ENCODE data around the gene HSFX4. TPM values are rescaled to one million over a fixed set of nuclear protein-coding genes. Genes with fewer than 3 reads are reported as not detected.
"Not testable (repeated sequence)": the region's sequence is repeated elsewhere in the genome, so short reads cannot be mapped to it uniquely, and the experiment has no call there.

The HSFX4 gene
- total RNA-seq, 2 experiments from 2014 or later: not detected

DNA sequence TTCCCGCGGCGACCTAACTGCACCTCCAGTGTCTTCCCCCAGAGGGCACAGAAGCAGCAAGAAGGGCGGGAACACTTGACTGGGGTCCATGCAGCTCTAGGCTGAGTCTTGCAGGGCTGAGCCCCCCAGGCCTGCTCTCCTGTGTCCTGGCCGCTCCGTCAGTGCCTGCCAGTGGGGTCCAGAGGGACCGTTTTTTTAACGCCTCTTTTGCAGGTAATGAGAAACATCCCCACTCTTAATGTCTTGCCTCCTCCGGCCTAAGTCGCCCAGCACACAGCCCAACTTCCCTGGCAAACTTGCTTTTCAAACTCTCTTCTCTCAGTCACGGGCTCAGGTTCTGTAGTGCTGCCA, 11.3 kb downstream of the HSFX4 start:
- H3K4me1 Mint-ChIP-seq; DNase-seq; ATAC-seq (ENCODE audit: low read depth); H3K36me3 Mint-ChIP-seq; H3K27me3 Mint-ChIP-seq; H3K9me3 Mint-ChIP-seq: not testable (repeated sequence)
- POLR2A ChIA-PET: interaction anchor here (0.9 to 3.0 kb wide), 2 partner anchors 401 to 437 kb away, joined by 3 to 19 read pairs; partner anchors contain the start of gene EOLA1
- Mint-ChIP-seq H3K27ac (peak overlapping the region; percentile 97), H3K4me3 (peak overlapping the region; percentile 90)

DNA sequence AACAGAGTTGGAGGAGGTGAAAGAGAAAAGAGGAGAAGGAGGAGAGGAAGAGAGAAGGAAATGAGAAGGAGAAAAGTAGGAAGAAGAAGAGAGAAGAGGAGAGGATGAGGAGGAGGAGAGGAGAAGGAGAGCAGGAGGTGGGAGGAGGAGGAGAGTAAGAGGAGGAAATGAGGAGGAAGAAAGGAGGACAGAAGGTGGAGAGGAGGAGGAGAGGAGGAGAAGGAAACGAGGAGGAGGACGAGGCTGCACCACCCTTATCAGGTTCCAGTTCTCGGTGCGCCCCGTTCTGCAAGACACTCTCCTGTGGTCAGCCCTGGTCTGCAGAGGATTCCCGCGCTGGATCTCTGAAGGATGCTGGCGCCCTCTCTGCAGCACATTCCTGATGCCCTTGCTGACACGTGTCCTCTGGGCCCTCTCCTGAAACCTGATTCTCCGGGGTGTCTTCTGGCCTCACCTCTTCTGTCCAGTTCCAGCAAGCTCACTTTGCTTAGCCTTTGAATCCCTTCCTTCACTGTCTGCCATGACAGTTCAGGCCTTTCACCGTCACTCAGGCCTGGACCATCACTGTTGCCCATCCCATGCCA, 15.8 kb downstream of the HSFX4 start:
- H3K27ac Mint-ChIP-seq; H3K36me3 Mint-ChIP-seq; H3K9me3 Mint-ChIP-seq; ATAC-seq (ENCODE audit: low read depth); POLR2A ChIA-PET; DNase-seq; H3K4me1 Mint-ChIP-seq; H3K4me3 Mint-ChIP-seq; H3K27me3 Mint-ChIP-seq: not testable (repeated sequence)

DNA sequence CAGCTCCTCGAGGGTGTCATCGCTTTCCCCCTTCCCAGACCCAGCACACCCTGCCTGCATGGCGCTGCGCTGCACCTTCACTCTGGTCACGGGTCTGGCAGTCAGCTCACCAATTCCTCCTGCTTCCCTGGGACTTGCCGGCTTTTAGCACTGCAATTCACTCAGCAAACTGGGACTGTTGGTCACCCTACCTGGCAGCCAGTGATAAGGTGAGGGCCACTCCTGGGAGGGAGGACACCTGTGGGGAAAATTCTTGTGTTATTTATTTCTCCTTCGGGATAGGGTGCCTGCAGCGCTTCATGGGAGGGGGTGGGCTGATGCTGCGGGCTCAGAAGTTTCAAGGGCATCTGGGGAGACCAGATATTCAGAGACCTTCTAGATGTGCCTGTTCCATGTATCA, 16.4 kb downstream of the HSFX4 start:
- POLR2A ChIA-PET; H3K36me3 Mint-ChIP-seq; H3K4me1 Mint-ChIP-seq; H3K9me3 Mint-ChIP-seq; ATAC-seq (ENCODE audit: low read depth); H3K4me3 Mint-ChIP-seq; DNase-seq; H3K27me3 Mint-ChIP-seq; H3K27ac Mint-ChIP-seq: not testable (repeated sequence)

DNA sequence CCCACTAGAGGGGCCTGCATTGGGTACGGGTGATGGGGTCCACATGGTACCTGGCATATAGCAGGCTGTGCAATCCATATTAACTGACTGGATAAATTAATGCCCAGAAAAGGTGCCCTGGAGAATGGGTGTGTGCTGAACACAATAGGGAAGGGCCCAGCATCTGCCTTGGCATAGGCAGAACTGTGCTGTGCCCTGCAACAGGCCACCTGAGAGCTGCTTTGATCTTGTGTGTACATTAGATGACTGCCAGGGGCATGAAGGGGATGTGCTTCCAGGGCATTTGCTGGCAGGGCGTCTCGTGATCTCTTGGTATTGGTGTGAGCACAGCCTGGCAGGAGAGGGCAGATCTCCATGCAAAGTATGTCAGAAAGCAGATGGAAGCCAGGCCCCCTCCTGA, 17.6 kb downstream of the HSFX4 start:
- POLR2A ChIA-PET; DNase-seq; ATAC-seq (ENCODE audit: low read depth); H3K4me3 Mint-ChIP-seq; H3K4me1 Mint-ChIP-seq; H3K27ac Mint-ChIP-seq; H3K27me3 Mint-ChIP-seq; H3K36me3 Mint-ChIP-seq; H3K9me3 Mint-ChIP-seq: not testable (repeated sequence)

DNA sequence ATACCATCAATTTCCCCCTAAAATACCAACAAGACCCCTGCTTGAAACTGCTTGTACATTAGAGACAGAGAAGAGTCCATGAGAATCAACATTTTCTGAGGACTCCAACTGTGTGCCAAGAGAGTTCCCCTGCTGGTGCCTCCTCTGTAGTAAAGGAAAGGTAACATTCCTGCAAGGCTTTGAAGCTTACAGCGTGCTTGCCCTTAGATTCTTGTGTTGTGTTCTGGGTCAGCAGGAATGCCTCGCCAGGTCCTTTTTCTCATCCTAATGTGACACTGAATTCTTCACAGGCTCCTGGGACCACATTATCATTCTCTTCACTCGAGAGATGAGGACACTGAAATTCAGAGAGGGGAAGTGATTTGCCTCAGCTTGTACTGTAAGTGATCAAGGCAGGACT, 18.6 kb downstream of the HSFX4 start:
- H3K27me3 Mint-ChIP-seq: no peaks in the 10 kb centered on the region
- ATAC-seq (ENCODE audit: low read depth) (no peak), DNase-seq (no peak)
- H3K9me3 Mint-ChIP-seq: no peaks in the 10 kb centered on the region
- no peaks in the 10 kb centered on the region for H3K4me1 Mint-ChIP-seq
- no peaks in the 10 kb centered on the region for H3K36me3 Mint-ChIP-seq
- no peak overlapping the region for H3K4me3 Mint-ChIP-seq
- H3K27ac Mint-ChIP-seq: no peak overlapping the region
- POLR2A ChIA-PET: no interaction called here

DNA sequence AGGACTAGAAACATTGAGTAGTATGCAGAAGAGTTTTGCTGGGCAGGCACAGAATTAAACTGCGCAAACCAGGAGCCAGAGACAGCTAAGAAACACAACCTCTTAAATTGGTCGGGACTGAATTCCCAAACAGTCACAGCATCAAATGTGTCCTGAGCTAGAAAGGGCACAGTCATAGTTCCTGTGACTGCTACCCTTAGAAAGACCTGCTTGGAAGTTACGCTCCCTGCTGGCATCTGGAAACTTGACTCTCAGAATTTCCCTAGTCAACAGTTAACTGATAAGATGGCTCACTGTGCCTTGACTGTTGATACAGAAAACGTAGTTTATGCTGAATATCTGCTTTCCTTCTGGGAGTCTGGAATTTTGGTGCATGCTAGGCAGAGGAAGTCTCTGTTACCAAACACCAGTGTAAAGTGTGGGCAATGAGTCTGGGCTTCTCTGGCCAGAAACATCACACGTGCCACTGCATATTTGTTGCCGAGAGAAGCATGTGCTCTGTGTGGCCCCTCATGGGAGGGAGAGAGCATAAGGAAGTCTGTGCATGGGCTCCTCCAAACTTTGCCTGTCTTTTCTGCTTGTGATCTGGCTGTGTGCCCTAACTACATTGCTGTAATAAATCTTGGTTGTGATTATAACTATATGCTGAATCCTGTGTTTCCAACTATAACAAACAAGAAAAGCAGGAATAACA, 20.5 kb downstream of the HSFX4 start:
- H3K27ac Mint-ChIP-seq: no peak overlapping the region
- no peaks in the 10 kb centered on the region for H3K27me3 Mint-ChIP-seq

DNA sequence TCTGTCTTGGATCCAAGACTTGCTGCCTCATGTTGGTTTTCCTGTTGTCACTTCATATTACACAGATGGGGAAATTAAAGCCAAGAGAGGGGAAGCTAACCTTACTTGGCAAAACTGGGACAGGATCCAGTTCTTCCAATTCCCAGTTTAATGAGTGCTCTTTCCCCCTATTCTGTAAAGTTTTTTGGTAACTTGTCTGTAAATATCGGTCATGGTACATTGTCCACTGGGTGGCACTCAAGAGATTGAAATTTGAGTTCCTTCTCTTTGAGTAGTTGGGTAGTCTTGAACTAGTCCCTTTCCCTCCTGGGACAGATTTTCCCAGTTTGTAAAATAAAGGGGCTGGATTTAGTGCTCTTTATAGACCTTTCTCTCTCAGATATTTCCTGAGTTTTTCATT, 21.3 kb downstream of the HSFX4 start:
- no peak for DNase-seq
- no peak overlapping the region for H3K4me3 Mint-ChIP-seq
- H3K9me3 Mint-ChIP-seq: no peaks in the 10 kb centered on the region
- peaks cover 1% of the 10 kb centered on the region for H3K36me3 Mint-ChIP-seq
- peaks cover 2% of the 10 kb centered on the region for H3K4me1 Mint-ChIP-seq
- POLR2A ChIA-PET: no interaction called here
- no peaks in the 10 kb centered on the region for H3K27me3 Mint-ChIP-seq
- no peak overlapping the region for H3K27ac Mint-ChIP-seq
- ATAC-seq (ENCODE audit: low read depth): no peak

More for the DNA sequence above, 20.5 kb downstream of the HSFX4 start:
- no peak overlapping the region for H3K4me3 Mint-ChIP-seq
- POLR2A ChIA-PET: no interaction called here
- DNase-seq: no peak
- ATAC-seq (ENCODE audit: low read depth): no peak
- H3K4me1 Mint-ChIP-seq: peaks cover 2% of the 10 kb centered on the region
- no peaks in the 10 kb centered on the region for H3K36me3 Mint-ChIP-seq
- no peaks in the 10 kb centered on the region for H3K9me3 Mint-ChIP-seq

DNA sequence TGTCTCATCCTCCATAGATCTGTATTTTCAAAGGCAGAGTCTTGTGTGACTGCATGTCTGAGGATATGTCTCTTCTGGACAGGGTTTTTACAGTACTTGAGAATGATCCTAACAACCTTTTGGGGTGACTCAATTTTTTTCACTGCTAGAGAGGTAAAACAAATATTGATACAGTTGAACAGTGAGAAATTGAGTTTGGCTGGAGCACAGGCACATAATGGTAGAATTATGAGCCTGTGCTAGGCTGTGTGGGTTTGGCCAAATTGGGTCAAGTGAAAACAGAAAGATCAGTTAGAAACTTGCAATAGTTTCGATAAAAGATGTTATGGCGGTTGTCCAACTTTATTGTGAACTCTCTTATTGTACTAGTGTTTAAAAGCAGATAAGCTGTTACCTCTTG, 32.2 kb downstream of the HSFX4 start:
- Mint-ChIP-seq H3K4me3 (no peak overlapping the region), H3K27me3 (no peaks in the 10 kb centered on the region), H3K9me3 (no peaks in the 10 kb centered on the region), H3K27ac (no peak overlapping the region), H3K4me1 (no peaks in the 10 kb centered on the region), H3K36me3 (peaks cover 5% of the 10 kb centered on the region)
- ATAC-seq (ENCODE audit: low read depth) (no peak), DNase-seq (no peak)
- POLR2A ChIA-PET: interaction anchor here (0.5 kb wide), 1 partner anchor 732 kb away, joined by 4 read pairs; no protein-coding TSS in a partner anchor

DNA sequence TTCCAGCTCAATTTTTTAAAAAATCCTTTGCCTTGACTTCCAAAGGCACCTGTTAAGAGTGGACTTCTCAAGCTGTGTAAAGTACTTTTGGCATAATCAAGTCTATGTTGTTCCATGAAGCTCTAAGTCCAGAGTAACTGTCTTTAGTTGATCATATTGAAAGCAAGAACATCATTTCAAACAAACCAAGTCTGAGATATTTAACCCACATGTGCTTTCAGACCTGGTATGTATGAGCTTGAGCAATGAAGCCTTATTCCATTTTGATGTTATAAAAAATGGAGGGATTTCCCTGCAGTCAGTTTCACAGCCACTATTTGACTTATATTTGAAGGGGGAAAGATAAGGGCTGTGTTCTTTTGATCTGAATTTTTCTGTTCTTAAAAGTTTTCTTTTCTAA, 32.6 kb downstream of the HSFX4 start:
- POLR2A ChIA-PET: no interaction called here
- Mint-ChIP-seq H3K36me3 (peaks cover 5% of the 10 kb centered on the region), H3K9me3 (no peaks in the 10 kb centered on the region), H3K4me1 (no peaks in the 10 kb centered on the region), H3K27me3 (no peaks in the 10 kb centered on the region), H3K4me3 (no peak overlapping the region), H3K27ac (no peak overlapping the region)
- ATAC-seq (ENCODE audit: low read depth) (no peak), DNase-seq (no peak)

DNA sequence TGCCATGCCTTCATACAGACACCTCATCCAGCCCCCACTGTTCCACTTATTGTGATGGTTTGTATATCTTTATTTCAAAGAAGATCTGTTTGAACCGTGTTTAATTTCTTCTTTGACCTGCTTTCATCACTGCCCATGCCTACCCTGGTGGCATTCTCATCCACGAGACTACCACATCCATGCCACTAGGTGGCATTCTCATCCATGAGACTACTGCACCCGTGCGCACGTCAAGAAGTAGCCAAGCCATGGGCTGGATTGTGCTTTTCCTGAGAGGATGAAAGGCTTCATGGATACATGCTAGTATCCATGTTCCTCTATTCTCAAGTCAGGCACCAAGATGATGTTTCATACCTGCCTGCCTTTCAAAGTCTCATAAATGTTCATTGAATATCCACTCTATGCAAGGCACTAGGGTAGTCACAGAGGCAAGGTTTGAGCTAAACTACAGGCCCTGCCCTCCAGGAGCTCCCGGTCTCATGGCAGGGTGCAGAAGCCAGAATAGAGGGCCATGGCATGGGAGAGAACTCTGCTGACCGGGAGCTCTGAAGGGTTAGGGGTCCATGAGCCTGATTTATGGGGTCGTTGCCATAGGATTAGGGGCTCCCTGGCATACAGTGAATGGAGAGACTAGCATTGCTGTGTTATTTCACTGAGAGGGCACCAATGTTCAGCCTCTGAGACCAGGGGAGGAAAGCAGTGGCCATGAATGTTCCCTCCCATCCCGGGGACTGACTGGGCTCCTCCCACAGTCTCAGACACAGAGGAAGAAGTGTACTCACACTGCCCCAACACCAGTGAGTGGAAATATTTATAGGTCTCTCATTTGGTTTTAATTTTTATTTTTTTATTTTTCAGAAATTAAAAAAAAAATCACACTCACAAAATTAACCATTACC, 33.7 kb downstream of the HSFX4 start:
- DNase-seq (no peak), ATAC-seq (ENCODE audit: low read depth) (peak; percentile 45)
- POLR2A ChIA-PET: no interaction called here
- Mint-ChIP-seq H3K27me3 (no peaks in the 10 kb centered on the region), H3K27ac (no peak overlapping the region), H3K36me3 (peaks cover 5% of the 10 kb centered on the region), H3K4me3 (no peak overlapping the region), H3K4me1 (no peaks in the 10 kb centered on the region), H3K9me3 (no peaks in the 10 kb centered on the region)

DNA sequence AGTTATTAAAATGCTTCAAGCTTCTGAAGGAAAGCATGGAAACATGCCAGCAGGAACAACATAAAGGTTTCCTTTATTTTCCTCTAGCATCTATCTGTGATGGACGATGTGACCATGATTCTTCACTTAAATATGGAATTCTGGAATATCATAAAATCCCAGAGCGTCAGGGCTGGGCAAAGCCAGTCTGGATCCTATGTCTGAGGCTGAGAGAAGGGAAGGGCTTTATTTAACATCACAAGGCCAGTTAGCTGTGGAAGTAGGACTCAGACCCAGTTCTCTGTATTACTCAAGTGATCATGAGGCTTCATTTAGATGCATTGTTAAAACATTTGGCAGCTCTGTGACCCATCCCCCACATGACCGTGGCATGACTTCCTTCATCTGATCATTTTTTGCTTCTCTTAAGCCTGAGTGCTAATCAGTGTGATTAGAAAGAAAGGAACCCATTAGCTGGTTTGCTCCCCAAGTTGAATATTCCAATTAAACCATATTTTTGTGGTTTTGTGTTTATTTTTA, 49.8 kb downstream of the HSFX4 start:
- ATAC-seq (ENCODE audit: low read depth): no peak
- POLR2A ChIA-PET: no interaction called here
- Mint-ChIP-seq H3K27ac (no peak overlapping the region), H3K36me3 (no peaks in the 10 kb centered on the region), H3K27me3 (no peaks in the 10 kb centered on the region), H3K9me3 (no peaks in the 10 kb centered on the region), H3K4me1 (no peaks in the 10 kb centered on the region), H3K4me3 (no peak overlapping the region)
- DNase-seq: no peak
